Measurements from ENCODE around the gene LOXL1. TPM values are rescaled to one million over a fixed set of nuclear protein-coding genes. Genes with fewer than 3 reads are reported as not detected.

Gene LOXL1
- polyA plus RNA-seq, 1 experiment: 92.9 TPM

GRCh38 chr15:73993211-73993994, 67.1 kb downstream of the LOXL1 start:
- ChIA-PET POLR2A (no interaction called here), CTCF (interaction anchor here (0.7 to 8.0 kb wide), 13 partner anchors 8 to 60 kb away, joined by 3 to 48 read pairs (median 4); no protein-coding TSS in a partner anchor)
- no peaks in the 10 kb centered on the region for H3K27me3 ChIP-seq (ENCODE audit: control insufficient read depth, insufficient read depth, low read length)
- H3K36me3 ChIP-seq (ENCODE audit: control insufficient read depth, insufficient read depth, low read length): peaks cover 6% of the 10 kb centered on the region
- no peak for DNase-seq (ENCODE audit: low read depth)
- no peak overlapping the region for H3K4me3 ChIP-seq (ENCODE audit: low read depth, low read length)
- TF ChIP-seq, protein P1, sequence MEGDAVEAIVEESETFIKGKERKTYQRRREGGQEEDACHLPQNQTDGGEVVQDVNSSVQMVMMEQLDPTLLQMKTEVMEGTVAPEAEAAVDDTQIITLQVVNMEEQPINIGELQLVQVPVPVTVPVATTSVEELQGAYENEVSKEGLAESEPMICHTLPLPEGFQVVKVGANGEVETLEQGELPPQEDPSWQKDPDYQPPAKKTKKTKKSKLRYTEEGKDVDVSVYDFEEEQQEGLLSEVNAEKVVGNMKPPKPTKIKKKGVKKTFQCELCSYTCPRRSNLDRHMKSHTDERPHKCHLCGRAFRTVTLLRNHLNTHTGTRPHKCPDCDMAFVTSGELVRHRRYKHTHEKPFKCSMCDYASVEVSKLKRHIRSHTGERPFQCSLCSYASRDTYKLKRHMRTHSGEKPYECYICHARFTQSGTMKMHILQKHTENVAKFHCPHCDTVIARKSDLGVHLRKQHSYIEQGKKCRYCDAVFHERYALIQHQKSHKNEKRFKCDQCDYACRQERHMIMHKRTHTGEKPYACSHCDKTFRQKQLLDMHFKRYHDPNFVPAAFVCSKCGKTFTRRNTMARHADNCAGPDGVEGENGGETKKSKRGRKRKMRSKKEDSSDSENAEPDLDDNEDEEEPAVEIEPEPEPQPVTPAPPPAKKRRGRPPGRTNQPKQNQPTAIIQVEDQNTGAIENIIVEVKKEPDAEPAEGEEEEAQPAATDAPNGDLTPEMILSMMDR (IDR thresholded peaks at IDR 0.05; ENCODE audit: insufficient read depth, low read depth, low read length): no peak

- ChIA-PET POLR2A (interaction anchor here (0.7 kb wide), 1 partner anchor 9 kb away, joined by 10 read pairs; no protein-coding TSS in a partner anchor), CTCF (interaction anchor here (0.8 to 8.0 kb wide), 9 partner anchors 19 to 53 kb away, joined by 3 to 48 read pairs (median 4); no protein-coding TSS in a partner anchor)
Observed at GRCh38 chr15:73994413-73994883, 68.2 kb downstream of the LOXL1 start, which contains the start of gene PML. PML (plus strand) TSS chr15:73994716; CDS start chr15:73994813, 97 bp downstream.

GRCh38 chr15:73994912-73995622, 68.8 kb downstream of the LOXL1 start:
- POLR2A ChIA-PET: interaction anchor here (0.7 kb wide), 1 partner anchor 10 kb away, joined by 10 read pairs; no protein-coding TSS in a partner anchor
- no peak for DNase-seq (ENCODE audit: low read depth)
- CTCF ChIA-PET: interaction anchor here (1.0 to 8.0 kb wide), 8 partner anchors 18 to 53 kb away, joined by 3 to 48 read pairs (median 5); no protein-coding TSS in a partner anchor

More at GRCh38 chr15:73994413-73994883, 68.2 kb downstream of the LOXL1 start, which contains the start of gene PML:
- Histone ChIP-seq H3K36me3 (ENCODE audit: control insufficient read depth, insufficient read depth, low read length) (peaks cover 7% of the 10 kb centered on the region), H3K4me3 (ENCODE audit: low read depth, low read length) (peak within 1 kb of the TSS; percentile 88), H3K27me3 (ENCODE audit: control insufficient read depth, insufficient read depth, low read length) (no peaks in the 10 kb centered on the region)
- TF ChIP-seq, protein P1 (IDR thresholded peaks at IDR 0.05; ENCODE audit: insufficient read depth, low read depth, low read length): no peak
- DNase-seq (ENCODE audit: low read depth): peak; percentile 72

GRCh38 chr15:73996267-73996666, 70.0 kb downstream of the LOXL1 start:
- DNase-seq (ENCODE audit: low read depth): no peak
- TF ChIP-seq, protein P1 (IDR thresholded peaks at IDR 0.05; ENCODE audit: insufficient read depth, low read depth, low read length): no peak
- H3K27me3 ChIP-seq (ENCODE audit: control insufficient read depth, insufficient read depth, low read length): no peaks in the 10 kb centered on the region
- POLR2A ChIA-PET: no interaction called here
- peak overlapping the region; percentile 88 for H3K4me3 ChIP-seq (ENCODE audit: low read depth, low read length)
- CTCF ChIA-PET: interaction anchor here (0.6 to 8.0 kb wide), 5 partner anchors 9 to 48 kb away, joined by 3 to 48 read pairs (median 3); no protein-coding TSS in a partner anchor
- H3K36me3 ChIP-seq (ENCODE audit: control insufficient read depth, insufficient read depth, low read length): peaks cover 7% of the 10 kb centered on the region

More at GRCh38 chr15:73994912-73995622, 68.8 kb downstream of the LOXL1 start:
- TF ChIP-seq, protein P1 (IDR thresholded peaks at IDR 0.05; ENCODE audit: insufficient read depth, low read depth, low read length): no peak
- Histone ChIP-seq H3K27me3 (ENCODE audit: control insufficient read depth, insufficient read depth, low read length) (no peaks in the 10 kb centered on the region), H3K36me3 (ENCODE audit: control insufficient read depth, insufficient read depth, low read length) (peaks cover 7% of the 10 kb centered on the region), H3K4me3 (ENCODE audit: low read depth, low read length) (peak overlapping the region; percentile 88)
